B cell (primary cell): ENCODE results near the gene HGS. TPM values are rescaled to one million over a fixed set of nuclear protein-coding genes. Genes with fewer than 3 reads are reported as not detected.

Source experiments
- ATAC-seq: fragments of 200-7000 bp; cut with Tn5 transposase; one replicate; pipeline ENCODE4 v1.10.0; 2021; ENCODE audit warnings: low read depth, mild to moderate bottlenecking, moderate number of reproducible peaks, moderate library complexity
- CTCF ChIA-PET: fragments of 350-600 bp; sonication (Branson Sonifier 250); formaldehyde crosslinking; loops from one replicate; lab custom pipeline; 2021; ENCODE audit warnings: antibody characterized with exemption, inconsistent platforms; lab: Charles Lee
- POLR2A ChIA-PET: fragments of 350-600 bp; sonication (Branson Sonifier 250); formaldehyde crosslinking; loops from one replicate; lab custom pipeline; 2021; ENCODE audit warnings: antibody characterized with exemption; lab: Charles Lee
- DNase-seq: peaks from one replicate; pipeline ENCODE4 v3.0.0; 2013
- H2AFZ ChIP-seq: 2 replicates; pipeline ENCODE4 v1.6.1; 2012; ENCODE audit warnings: mild to moderate bottlenecking, low read depth, low read length; ENCODE audit not compliant: insufficient read depth, poor library complexity, severe bottlenecking
- H3K27ac ChIP-seq, 2 donors: 1 replicate in 1 of 2; 2 replicates in 1 of 2; pipeline ENCODE4 v1.5.1; 2012 to 2013; ENCODE audit warnings: low read length in 2 of 2, mild to moderate bottlenecking in 2 of 2, moderate library complexity in 1 of 2
- H3K27me3 ChIP-seq, 4 experiments: fragments of 200-600 bp in 1 of 4; sonication (generic) in 1 of 4; replicated peaks in 1 of 4; 1 replicate in 2 of 4; 2 replicates in 2 of 4; pipeline versions ENCODE4 v1.6.1 to v1.7.0; 2013 to 2016; ENCODE audit warnings: low read length in 3 of 4, mild to moderate bottlenecking in 2 of 4, mixed read lengths in 1 of 4, moderate library complexity in 1 of 4; ENCODE audit not compliant: insufficient read depth in 4 of 4, control insufficient read depth in 3 of 4; ENCODE audit errors: control extremely low read depth in 1 of 4
- H3K36me3 ChIP-seq, 2 experiments: replicated peaks in 1 of 2; 1 replicate in 1 of 2; 2 replicates in 1 of 2; pipeline versions ENCODE4 v1.6.1 to v1.7.1; 2013; ENCODE audit warnings: low read length in 1 of 2; ENCODE audit not compliant: insufficient read depth in 2 of 2, control insufficient read depth in 1 of 2; ENCODE audit errors: control extremely low read depth in 1 of 2, extremely low read depth in 1 of 2
- H3K4me1 ChIP-seq, 2 donors: fragments of 200-600 bp in 1 of 2; sonication (generic) in 1 of 2; 1 replicate in 1 of 2; 2 replicates in 1 of 2; pipeline versions ENCODE4 v1.5.1 to v1.6.1; 2013 to 2017; ENCODE audit warnings: low read length in 2 of 2; ENCODE audit not compliant: control insufficient read depth in 2 of 2, insufficient read depth in 2 of 2
- H3K4me2 ChIP-seq: replicated peaks from 2 replicates; pipeline ENCODE3; 2012; ENCODE audit warnings: mild to moderate bottlenecking, low read depth, low read length; ENCODE audit not compliant: poor library complexity, severe bottlenecking
- H3K4me3 ChIP-seq, 5 experiments: fragments of 200-600 bp in 1 of 5; sonication (generic) in 1 of 5; 1 replicate in 3 of 5; 2 replicates in 2 of 5; pipeline versions ENCODE4 v1.5.1 to v1.7.0; 2011 to 2016; ENCODE audit warnings: low read length in 4 of 5, mild to moderate bottlenecking in 4 of 5, low read depth in 2 of 5, control low read depth in 1 of 5, moderate library complexity in 1 of 5; ENCODE audit not compliant: insufficient read depth in 1 of 5; ENCODE audit errors: control extremely low read depth in 1 of 5, extremely low read depth in 1 of 5
- H3K79me2 ChIP-seq: fragments of 200-600 bp; sonication (generic); one replicate; pipeline ENCODE4 v1.6.0; 2016; ENCODE audit warnings: low read length; ENCODE audit not compliant: control insufficient read depth, insufficient read depth
- H3K9ac ChIP-seq: fragments of 200-600 bp; sonication (generic); 2 replicates; pipeline ENCODE4 v1.6.1; 2017; ENCODE audit warnings: mild to moderate bottlenecking, low read length, moderate library complexity
- H3K9me3 ChIP-seq, 3 donors: one replicate each; pipeline versions ENCODE4 v1.6.1 to v1.7.1; 2013; ENCODE audit warnings: low read length in 2 of 3; ENCODE audit not compliant: control insufficient read depth in 2 of 3, insufficient read depth in 1 of 3; ENCODE audit errors: control extremely low read depth in 1 of 3
- H4K20me1 ChIP-seq: 2 replicates; pipeline ENCODE4 v1.6.0; 2012; ENCODE audit warnings: mild to moderate bottlenecking, low read length; ENCODE audit not compliant: insufficient read depth, control insufficient read depth, poor library complexity, severe bottlenecking
- H3K27ac Mint-ChIP-seq: one replicate; pipeline ENCODE4 v1.8.0; 2021; ENCODE audit warnings: mixed read lengths
- H3K27me3 Mint-ChIP-seq: one replicate; pipeline ENCODE4 v1.8.0; 2021; ENCODE audit warnings: mixed read lengths
- H3K4me1 Mint-ChIP-seq: one replicate; pipeline ENCODE4 v1.8.0; 2021; ENCODE audit warnings: mixed read lengths
- H3K4me3 Mint-ChIP-seq: one replicate; pipeline ENCODE4 v1.8.0; 2021; ENCODE audit warnings: mixed read lengths
- H3K9me3 Mint-ChIP-seq: one replicate; pipeline ENCODE4 v1.8.0; 2022; ENCODE audit warnings: mixed read lengths; ENCODE audit not compliant: insufficient read depth
- EZH2 ChIP-seq: IDR thresholded peaks from 2 replicates; pipeline ENCODE4 v1.6.1; 2012; ENCODE audit warnings: borderline replicate concordance, low read depth, mild to moderate bottlenecking, moderate library complexity, low read length; ENCODE audit not compliant: insufficient read depth, poor library complexity, severe bottlenecking
- WGBS: methylation state at CpG from one replicate; pipeline ENCODE4 v1.1.5; 2013; ENCODE audit warnings: missing lambda C conversion rate; ENCODE audit not compliant: insufficient coverage; 5-methylcytosine and 5-hydroxymethylcytosine counted together
- intact Hi-C: fragments of 100-400 bp; cut with micrococcal nuclease; formaldehyde crosslinking; loops from one replicate; pipeline ENCODE4 v1.10.0; 2022
- polyA plus RNA-seq: library from polyadenylated mRNA; depleted of rRNA; stranded (reverse); fragments of >200 nt; gene quantifications from 2 replicates; pipeline ENCODE4 v1.2.3, GENCODE V29; 2012
- total RNA-seq, 2 donors: library from RNA; stranded (reverse); fragments of 120-200 nt in 1 of 2; gene quantifications; 1 replicate in 1 of 2; 2 replicates in 1 of 2; pipeline versions ENCODE4 v1.2.3 to v1.2.4, GENCODE V29; 2013 to 2022
- TF ChIP-seq, protein P1 (sequence below): fragments of 200-600 bp; IDR thresholded peaks from one replicate; pipeline ENCODE4 v1.8.0; 2022; ENCODE audit warnings: antibody characterized with exemption, mild to moderate bottlenecking

The HGS gene
- total and polyA plus RNA-seq, 2 donors (not counting 1 experiment from before 2014, with no cell fraction given), result 184 to 220 TPM

GRCh38 chr17:81672954-81673353, 10.9 kb upstream of the HGS start:
- H3K9me3 Mint-ChIP-seq, result no peaks in the 10 kb centered on the region
- Histone ChIP-seq H3K4me3 (no peak overlapping the region), H3K36me3 (peaks cover 0 to 50% of the 10 kb centered on the region in 2 experiments), H3K4me1 (peaks cover 4% of the 10 kb centered on the region in 2 donors), H3K27ac (no peak overlapping the region), H3K79me2 (peaks cover 22% of the 10 kb centered on the region), H3K4me2 (no peak overlapping the region), H3K27me3 (no peaks in the 10 kb centered on the region), H3K9me3 (no peaks in the 10 kb centered on the region), H2AFZ (no peak overlapping the region), H3K9ac (no peak overlapping the region), H4K20me1 (peaks cover 13% of the 10 kb centered on the region)
- CTCF ChIA-PET, result no interaction called here
- no peak overlapping the region for H3K27ac Mint-ChIP-seq
- TF ChIP-seq EZH2, result no peak
- TF ChIP-seq, protein P1, sequence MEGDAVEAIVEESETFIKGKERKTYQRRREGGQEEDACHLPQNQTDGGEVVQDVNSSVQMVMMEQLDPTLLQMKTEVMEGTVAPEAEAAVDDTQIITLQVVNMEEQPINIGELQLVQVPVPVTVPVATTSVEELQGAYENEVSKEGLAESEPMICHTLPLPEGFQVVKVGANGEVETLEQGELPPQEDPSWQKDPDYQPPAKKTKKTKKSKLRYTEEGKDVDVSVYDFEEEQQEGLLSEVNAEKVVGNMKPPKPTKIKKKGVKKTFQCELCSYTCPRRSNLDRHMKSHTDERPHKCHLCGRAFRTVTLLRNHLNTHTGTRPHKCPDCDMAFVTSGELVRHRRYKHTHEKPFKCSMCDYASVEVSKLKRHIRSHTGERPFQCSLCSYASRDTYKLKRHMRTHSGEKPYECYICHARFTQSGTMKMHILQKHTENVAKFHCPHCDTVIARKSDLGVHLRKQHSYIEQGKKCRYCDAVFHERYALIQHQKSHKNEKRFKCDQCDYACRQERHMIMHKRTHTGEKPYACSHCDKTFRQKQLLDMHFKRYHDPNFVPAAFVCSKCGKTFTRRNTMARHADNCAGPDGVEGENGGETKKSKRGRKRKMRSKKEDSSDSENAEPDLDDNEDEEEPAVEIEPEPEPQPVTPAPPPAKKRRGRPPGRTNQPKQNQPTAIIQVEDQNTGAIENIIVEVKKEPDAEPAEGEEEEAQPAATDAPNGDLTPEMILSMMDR, result no peak
- DNase-seq (no peak), ATAC-seq (no peak)
- intact Hi-C loops, result no loop called here
- POLR2A ChIA-PET, result no interaction called here
- H3K4me3 Mint-ChIP-seq, result no peak overlapping the region
- peaks cover 10% of the 10 kb centered on the region for H3K4me1 Mint-ChIP-seq
- no peaks in the 10 kb centered on the region for H3K27me3 Mint-ChIP-seq
- 91% methylated on average over 10 of the region's 16 CpGs for WGBS

GRCh38 chr17:81673561-81674258, 10.1 kb upstream of the HGS start:
- no peaks in the 10 kb centered on the region for H3K4me1 ChIP-seq
- H2AFZ ChIP-seq, result no peak overlapping the region
- H3K9me3 ChIP-seq, result no peaks in the 10 kb centered on the region
- CTCF ChIA-PET, result no interaction called here
- H3K4me2 ChIP-seq, result no peak overlapping the region
- H3K9ac ChIP-seq, result no peak overlapping the region
- intact Hi-C loops, result no loop called here
- no peak overlapping the region for H3K4me3 Mint-ChIP-seq
- WGBS, result 85% methylated on average over 17 of the region's 18 CpGs
- no peak overlapping the region for H3K27ac ChIP-seq
- no peaks in the 10 kb centered on the region for H3K27me3 Mint-ChIP-seq
- ATAC-seq (no peak), DNase-seq (no peak)
- H3K27me3 ChIP-seq, result no peaks in the 10 kb centered on the region
- POLR2A ChIA-PET, result no interaction called here
- no peak overlapping the region for H3K4me3 ChIP-seq
- H4K20me1 ChIP-seq, result peaks cover 13% of the 10 kb centered on the region
- H3K27ac Mint-ChIP-seq, result no peak overlapping the region
- no peak for TF ChIP-seq EZH2
- TF ChIP-seq, protein P1, result no peak
- peaks cover 5% of the 10 kb centered on the region for H3K4me1 Mint-ChIP-seq
- H3K79me2 ChIP-seq, result peaks cover 15% of the 10 kb centered on the region
- H3K9me3 Mint-ChIP-seq, result no peaks in the 10 kb centered on the region
- peaks cover 0 to 46% of the 10 kb centered on the region in 2 experiments for H3K36me3 ChIP-seq
